GM21717 (cell line): Measurements from ENCODE around the gene CCNF.
"Not testable (repeated sequence)": the region's sequence is repeated elsewhere in the genome, so short reads cannot be mapped to it uniquely, and the experiment has no call there.

Experiments used
- ATAC-seq: cut with Tn5 transposase; IDR thresholded peaks from one replicate; pipeline ENCODE4 v1.9.1; 2021; ENCODE audit warnings: mild to moderate bottlenecking, moderate library complexity; ENCODE audit not compliant: unreplicated experiment

CCNF gene

DNA sequence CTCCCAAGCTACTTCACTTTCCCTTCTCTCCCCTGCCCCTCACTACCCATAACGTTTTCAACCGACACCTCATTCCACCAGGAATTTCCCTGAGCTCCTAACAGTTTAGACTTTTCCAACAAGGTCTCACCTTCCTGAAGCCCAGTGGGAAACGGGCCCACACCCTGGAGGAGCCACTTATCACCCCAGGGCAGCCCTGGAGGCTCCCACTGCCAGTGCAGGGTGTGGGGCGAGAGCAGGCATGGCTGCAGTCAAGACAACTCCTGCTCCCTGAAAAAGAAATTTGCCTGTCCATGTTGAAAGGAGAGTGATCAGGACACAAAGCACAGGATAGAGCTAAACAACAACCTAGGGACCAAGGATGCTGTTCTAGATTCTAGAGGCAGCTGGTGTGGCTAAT lies 1.7 kb upstream of the CCNF start:
- no peak for ATAC-seq

DNA sequence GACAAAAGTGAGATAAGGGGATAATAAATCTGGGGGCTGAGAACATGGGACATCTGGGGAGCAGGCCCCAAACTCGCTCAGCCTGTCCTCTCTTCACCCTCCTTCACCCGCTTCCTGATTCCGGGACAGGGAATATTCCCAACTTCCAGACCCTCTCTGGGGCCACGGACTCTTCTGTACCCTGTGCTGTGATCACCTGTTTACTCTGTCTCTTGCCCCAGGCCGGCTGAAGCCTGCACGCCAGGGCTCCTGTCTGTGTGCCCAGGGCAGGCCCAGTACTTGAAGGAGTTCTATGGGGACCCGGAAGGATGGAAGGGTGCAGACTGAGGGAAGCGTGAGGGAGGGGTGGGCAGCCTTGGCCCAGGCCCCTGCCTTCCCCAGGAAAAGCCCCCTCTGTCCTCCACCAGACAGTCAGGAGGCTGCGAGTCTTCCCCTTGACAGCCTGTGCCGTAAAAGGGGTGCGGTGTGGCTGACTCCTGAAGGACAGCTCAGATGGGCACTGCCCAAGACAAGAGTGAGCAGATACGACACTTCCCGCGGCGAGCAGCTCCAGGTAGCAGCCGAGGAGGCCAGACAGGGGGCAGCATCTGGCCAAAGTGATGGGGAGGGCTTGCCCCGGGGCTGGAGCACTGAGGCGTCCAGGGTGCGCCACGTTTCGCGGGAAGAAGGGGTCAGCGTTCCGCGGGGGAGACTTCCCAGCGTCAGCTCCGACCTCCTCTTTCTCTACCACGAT lies 1.0 kb upstream of the CCNF start:
- ATAC-seq = no peak

DNA sequence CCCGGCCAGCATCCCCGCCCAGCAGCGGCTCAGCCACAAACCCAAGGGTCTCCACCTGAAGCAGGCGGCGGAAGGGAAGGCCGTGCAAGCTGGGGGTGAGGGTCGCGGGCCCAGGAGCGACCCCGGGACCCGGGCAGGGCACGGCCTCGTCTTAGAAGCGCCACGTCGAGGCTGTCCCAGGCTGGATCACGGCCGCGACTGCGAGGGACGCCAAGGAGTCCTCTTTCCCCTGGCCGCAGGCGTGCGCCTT lies 538 bp upstream of the CCNF start:
- ATAC-seq = no peak

DNA sequence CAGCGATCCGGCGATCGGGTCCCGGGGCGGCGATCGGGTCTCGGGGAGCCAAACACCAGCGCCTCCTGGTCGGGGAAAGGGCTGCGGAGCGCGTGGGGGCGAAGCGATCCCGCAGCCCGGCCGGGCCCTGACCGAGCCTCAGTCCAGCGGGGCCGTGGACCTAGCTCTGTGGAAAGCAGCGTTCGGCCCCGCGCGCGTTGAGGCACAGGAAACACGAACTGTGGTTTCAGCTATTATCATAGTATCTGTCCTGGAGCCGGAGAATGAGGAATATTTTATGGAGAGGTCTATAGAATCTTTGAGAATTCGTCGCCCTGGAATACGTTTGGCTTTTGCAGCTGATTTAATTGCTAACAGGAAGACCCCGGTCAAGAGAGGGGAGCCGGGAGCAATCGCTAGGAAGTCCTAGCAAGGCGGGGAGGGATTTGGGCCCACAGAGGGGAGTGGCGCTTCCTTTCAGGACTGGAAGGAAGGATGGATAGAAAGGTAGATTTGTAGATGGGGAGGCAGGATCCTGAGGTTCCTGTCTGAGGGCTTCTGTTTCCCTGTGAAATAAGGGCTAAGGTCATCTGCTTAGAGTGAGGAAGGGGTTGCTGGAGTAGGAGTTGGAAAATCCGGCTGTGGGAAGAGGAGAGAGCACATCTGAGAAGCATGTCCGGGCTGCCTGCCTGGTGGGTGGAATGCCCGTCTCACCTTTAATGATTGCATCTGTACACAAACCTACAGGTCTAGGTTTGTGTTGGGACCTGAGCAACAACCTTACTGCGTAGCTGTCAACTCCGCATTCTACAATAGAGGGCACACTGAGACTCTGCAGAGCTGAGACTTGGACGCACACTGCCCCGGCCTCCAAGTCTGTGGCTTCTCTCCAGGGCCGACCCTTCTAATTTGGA lies 770 bp downstream of the CCNF start:
- peak; percentile 16 for ATAC-seq

DNA sequence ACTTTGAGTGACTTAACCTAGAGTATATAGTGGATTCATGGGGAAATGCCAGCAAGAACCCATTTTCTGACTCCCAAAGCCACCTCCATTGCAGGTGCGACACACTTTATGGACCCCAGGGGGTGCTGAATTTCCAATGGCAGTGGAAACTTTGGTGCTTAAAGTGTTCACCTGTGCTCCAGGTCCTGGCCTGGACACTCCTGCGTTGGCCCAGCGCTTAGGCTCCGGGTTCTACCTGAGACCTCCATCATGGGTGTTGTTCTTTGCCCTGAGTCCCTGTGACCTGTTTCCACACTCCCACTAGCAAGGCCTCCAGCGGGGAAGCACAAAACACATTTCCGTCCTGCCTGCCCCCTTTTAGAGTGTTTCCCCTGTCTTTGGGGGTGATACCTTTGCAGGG lies 3.0 kb downstream of the CCNF start:
- no peak for ATAC-seq

DNA sequence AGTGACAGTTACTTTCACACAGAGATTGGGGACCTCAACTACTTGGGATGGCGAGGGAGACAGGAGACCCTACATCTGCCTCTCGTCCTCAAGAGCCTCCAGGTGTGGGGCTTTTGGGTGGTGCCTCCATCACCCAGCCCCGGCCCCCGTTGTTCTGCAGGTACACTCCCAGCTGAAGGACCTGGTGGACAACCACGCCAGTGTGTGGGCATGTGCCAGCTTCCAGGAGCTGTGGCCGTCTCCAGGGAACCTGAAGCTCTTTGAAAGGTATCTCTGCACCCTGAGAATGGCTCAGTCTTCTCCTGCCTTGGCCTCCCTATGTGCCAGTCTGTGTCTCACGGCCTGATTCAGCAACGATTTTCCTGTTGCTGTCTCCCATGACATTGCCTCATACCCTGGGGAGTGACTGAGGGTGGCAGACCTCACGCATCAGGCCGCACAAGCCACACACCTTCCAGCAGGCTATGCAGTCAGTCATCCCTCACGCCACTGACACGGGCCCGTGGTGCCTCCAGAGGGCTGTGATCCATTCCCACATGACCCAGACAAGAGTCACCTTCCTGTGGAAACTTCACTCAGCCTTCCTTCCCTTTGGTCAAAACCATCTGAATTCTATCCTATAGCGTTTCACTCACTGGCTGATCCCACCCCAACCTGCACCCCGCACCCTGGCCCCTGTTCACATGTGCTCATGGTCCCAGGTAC lies 3.7 kb downstream of the CCNF start:
- no peak for ATAC-seq

DNA sequence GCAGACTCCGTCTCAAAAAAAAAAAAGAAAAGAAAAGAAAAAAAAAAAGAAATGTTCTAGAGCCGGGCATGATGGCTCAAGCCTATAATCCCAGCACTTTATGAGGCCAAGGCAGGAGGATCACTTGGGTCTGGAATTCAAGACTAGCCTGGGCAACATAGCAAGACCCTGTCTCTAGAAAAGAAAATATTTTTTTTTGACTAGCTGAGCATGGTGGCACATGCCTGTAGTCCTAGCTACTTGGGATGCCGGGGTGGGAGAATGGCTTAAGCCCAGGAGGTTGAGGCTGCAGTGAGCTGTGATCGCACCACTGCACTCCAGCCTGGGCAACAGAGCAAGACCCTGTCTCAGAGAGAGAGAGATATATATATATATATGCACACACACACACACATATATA lies 6.0 kb downstream of the CCNF start:
- ATAC-seq = not testable (repeated sequence)

DNA sequence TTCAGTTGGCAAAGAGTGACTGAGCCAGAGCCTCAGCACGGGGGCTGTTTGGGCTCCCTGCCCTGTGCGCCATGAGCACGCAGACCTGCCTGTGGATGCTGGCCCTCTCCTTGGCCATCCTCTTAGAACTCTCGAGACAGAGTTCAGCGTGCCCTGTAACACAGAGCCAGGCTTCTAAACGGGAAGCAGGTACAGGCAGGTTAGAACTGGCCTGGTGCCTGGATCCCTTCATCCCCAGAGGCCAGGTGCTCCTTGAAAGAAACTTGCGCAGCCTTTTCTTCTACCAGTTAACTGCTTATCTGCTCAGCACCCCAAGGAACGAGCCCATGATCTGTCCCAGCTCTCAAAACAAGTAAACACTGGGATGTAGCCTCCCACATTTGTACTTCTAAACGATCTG lies 6.9 kb downstream of the CCNF start:
- no peak for ATAC-seq

DNA sequence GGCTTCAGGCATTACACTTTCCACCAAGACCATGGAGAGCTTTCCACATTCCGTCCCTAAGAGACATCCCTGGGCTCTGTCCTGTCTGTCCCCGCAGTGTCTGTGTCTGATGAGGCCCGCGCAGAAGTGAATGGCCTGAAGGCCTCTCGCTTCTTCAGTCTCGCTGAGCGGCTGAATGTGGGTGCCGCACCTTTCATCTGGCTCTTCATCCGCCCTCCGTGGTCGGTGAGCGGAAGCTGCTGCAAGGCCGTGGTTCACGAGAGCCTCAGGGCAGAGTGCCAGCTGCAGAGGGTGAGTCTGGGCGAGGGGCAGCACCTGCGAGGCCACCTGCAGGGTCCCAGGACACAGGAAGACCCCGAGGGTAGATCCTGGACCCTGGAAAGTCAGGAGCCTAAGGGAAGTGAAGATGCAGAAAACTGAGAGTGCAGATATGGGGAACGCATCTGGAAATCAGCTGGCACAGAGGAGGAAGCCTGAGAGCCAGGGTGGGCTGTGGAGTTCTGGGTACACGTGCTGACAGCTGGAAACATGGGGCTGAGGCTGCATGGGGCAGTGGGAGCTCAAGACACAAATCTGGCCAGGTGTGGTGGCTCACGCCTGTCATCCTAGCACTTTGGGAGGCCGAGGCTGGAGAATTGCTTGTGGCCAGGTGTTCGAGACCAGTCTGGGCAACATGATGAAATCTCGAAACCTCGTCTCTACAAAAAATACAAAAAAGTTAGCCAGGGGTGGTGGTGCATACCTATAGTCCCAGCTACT lies 8.0 kb downstream of the CCNF start:
- ATAC-seq = no peak

DNA sequence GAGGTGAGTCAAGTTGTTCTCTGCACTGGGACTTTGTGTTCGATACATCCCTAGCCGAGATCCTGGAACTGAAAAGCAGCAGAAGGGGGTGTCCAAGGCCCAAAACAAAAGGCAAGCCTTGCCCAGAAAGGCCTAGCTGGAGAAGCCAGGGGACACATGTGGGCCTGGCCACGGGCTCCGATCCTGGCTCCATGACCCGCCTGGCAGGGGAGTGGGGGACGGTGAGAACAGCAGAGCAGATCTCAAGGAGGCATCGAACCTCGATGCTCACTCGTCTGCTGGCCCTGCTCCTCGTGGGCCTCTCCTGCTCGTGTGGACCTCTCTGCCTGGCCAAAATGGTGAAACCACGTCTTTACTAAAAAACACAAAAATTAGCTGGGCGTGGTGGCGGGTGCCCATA lies 8.9 kb downstream of the CCNF start:
- ATAC-seq = no peak

DNA sequence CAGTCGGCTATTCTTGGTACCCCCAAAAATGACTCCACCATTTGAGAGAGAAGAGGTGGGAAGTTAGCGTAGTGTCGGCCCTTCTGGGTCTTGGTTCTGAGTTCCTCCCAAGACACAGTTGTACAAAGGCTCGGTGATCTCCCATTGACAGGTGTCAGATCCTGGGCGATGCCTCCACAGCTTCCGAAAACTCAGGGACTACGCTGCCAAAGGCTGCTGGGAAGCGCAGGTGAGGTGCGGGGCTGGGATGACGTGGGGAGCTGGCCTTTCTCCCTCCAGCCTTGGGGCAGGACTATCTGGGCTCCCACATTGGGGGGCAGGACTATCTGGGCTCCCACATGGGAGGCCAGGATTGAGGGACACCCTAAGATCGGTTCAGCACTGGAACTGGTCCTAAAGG lies 10.4 kb downstream of the CCNF start:
- ATAC-seq = no peak

DNA sequence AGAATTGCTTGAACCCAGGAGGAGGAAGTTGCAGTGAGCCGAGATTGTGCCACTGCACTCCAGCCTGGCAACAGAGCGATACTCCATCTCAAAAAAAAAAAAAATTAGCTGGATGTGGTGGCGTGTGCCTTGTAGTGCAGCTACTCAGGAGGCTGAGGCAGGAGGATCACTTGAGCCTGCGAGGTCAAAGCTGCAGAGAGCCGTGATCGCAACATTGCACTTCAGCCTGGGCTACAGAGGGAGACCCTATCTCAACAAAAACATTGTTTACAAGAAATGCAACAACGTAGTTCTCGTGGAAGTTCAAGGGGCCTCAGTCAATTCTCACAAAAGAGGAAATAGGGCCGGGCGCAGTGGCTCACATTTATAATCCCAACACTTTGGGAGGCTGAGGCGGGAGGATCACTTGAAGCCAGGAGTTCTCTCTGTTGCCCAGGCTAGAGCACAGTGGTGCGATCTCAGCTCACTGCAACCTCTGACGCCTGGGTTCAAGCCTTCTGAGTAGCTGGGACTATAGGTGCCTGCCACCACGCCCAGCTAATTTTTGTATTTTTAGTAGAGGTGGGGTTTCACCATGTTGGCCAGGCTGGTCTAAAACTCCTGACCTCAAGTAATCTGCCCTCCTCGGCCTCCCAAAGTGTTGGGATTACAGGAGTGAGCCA lies 12.0 kb downstream of the CCNF start:
- ATAC-seq = not testable (repeated sequence)

DNA sequence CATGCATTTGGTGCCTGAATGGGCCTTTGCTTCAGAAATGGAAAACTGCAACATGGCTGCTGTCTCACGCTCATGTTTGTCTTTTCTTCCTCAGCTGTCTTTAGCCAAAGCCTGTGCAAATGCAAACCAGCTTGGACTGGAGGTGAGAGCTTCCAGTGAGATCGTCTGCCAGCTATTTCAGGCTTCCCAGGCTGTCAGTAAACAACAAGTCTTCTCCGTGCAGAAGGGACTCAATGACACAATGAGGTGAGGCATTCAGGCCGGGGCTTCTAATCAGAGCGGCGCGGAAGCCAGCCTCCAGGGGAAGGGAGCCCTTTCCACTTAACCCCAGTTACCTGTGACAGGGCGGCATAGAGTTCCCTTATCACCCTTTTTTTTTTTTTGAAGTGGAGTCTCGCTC lies 14.3 kb downstream of the CCNF start:
- no peak for ATAC-seq

DNA sequence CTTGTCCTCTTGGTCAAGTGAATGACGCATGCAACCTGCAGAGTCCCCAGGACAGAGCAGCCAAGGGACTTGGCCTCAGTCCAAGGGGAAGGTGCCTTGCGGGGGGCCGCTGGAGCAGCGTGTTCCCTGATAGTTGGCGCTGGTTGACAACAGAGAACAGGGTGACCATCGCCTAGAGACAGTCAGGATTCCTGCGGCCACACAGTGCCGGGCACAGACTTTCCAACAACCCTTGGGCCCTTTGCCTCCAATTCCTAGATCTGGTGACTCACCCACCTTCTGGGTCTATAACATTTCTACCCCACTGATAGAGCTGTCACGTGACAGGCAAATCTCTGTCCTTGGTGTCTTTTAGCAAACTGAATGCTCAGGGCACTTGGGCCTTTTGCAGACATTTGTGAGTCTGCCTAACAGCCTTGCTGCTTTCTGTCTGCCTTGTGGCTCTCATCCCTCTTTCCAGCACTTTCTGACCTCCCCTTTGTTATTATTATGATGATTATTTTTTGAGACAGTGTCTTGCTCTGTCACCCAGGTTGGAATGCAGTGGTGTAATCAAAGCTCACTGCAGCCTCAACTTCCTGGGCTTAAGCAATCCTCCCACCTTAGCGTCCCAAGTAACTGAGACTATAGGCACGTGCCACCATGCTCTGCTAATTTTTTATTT lies 18.8 kb downstream of the CCNF start:
- ATAC-seq = no peak

DNA sequence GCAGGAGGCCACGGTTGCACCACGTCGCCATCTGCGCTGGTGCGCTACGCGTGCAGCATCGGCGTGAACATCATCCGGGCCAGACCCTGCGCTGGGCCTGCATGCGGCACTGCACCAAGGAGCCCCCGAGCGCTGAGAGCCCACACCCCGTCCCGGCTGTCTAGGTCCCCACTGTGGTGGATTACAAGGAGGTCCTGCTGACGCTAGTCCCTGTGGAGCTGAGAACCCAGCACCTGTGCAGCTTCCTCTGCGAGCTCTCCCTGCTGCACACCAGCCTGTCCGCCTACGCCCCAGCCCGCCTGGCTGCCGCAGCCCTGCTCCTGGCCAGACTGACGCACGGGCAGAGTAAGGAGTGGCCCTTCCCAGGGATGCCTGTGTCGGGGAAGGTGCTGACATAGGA lies 19.9 kb downstream of the CCNF start:
- ATAC-seq = no peak

DNA sequence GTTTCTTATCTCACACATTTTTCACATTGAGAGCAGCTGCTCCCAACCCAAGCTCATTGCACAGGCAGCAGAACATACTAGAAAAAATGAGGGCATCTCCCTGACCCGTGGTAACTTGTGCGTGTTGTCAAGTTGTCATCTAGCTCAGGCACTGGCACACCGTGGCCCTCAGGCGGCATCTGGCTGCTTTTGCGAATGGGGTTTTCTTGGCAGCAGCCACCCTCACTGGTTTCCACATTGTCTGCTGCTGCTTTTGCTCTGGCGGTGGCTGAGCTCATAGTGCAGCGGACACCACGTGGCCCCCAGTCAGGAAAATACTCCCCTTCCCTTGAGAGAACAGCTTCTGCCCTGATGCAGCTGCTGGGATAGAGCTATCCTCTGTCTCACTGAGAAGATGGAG lies 21.3 kb downstream of the CCNF start:
- no peak for ATAC-seq

DNA sequence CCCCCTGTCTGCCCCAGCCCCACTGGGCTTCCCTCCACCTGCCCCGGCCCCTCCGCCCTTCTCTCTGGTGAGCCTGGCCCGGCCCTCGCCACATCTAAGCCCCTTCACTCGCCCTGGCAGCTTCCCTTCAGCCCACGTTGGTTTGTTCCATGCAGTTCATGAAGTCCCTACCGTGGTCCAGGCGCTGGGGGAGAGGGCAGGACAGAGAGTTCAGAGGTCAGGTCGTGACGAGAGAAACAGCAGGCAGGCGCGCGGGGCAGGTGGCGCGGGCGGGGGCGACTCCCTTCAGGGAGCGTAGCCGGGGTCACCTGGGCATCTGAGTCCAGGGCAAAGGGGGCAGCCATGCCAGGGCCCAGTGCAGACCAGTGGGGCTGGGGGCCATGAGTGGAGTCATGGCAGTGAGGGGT lies 21.7 kb downstream of the CCNF start:
- no peak for ATAC-seq

DNA sequence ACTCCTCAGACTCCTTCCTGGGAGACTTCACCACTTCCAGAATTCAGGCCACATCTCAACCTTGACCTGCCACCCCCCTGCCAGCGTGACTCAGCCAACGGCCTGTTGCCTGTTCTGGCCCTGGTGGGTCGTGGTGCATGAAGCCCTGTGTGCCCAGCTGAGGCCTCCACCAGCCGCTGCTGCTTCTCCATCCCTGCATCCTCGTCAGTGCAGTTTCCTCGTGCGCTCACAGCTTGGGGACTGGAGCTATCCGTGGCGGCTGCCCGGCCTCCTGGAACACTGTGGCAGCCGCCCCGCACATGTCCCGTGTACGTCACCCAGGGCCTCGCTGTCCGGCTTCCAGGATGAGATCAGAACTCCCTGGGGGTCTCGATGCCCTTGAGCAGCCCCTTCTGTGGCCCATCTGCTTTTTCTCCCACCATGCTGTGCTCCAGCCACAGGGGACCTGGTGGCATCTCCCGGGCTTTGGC lies 22.6 kb downstream of the CCNF start:
- ATAC-seq = no peak

DNA sequence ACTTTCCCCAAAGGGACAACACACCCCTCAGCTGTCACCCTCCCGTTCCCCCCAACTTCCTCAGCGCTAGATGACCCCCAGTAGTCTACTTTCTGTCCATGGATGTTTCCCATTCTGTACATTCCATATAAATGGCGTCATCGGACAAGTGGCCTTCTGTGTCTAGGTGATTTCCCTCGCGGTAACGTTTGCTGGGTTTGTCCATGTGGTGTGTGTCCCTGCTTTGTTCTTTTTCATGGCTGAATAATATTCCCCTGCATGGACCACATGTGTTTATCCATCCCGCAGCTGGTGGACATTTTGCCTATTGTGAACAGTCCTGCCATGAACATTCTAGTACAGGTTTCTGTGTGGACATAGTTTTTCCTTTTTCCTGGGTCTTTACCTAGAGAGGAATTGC lies 23.4 kb downstream of the CCNF start:
- ATAC-seq = no peak
